HG03103 (cell line): ENCODE measurements around the gene GABBR2.
"Not testable (repeated sequence)": the region's sequence is repeated elsewhere in the genome, so short reads cannot be mapped to it uniquely, and the experiment has no call there.

Experiments used
- ATAC-seq: cut with Tn5 transposase; IDR thresholded peaks from one replicate; pipeline ENCODE4 v1.9.1; 2021; ENCODE audit warnings: low read depth; ENCODE audit not compliant: unreplicated experiment

Gene GABBR2

DNA sequence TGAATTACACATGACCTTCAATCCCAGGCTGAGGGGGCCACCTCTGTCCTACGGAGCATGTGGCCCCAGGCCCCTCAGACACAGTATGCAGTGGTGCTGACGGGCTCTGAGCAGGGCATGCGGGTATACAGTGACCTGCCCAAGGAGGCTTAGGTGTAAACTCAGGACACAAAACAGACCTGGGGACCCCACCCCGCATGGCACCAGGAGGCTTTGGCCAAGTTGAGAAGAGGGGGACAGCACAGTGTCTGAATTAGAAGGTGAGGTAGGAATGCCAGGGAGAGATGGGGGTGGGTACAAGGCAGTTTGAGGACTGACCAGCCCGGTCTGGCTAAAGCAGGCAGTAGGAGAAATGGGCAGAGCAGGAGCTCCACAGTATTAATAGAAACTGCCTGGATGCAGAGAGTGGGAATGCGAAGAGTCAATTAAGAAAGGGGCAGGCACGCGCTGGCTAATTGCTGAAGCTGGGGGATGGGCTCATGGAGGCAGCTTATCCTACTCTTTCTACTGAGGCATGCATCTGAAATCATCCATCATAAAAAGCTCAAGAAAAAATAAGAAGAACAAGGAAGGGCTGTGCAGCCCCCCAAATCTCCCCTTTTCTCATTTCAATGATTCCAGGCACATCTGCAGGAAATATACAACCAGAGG lies 109.0 kb downstream of the GABBR2 start:
- ATAC-seq: no peak

DNA sequence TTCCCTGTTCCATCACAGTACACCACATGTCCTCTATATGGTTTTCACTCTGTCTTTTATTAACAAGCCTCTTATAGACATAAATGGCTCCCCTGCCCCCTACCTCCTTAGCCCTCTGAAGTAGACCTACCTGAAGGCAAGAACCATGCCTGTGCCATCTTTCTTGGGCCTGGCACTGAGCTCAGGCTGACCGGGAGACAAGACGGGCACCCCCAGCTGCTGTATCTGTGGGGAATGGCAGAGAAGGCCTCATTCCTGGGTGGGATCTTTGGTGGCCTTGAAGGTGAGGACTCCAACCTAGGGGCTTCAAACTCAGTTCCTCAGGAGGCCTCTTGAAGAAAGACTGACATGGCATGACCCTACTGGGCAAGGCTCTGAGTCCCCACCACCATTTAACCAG lies 109.9 kb downstream of the GABBR2 start:
- ATAC-seq: no peak

DNA sequence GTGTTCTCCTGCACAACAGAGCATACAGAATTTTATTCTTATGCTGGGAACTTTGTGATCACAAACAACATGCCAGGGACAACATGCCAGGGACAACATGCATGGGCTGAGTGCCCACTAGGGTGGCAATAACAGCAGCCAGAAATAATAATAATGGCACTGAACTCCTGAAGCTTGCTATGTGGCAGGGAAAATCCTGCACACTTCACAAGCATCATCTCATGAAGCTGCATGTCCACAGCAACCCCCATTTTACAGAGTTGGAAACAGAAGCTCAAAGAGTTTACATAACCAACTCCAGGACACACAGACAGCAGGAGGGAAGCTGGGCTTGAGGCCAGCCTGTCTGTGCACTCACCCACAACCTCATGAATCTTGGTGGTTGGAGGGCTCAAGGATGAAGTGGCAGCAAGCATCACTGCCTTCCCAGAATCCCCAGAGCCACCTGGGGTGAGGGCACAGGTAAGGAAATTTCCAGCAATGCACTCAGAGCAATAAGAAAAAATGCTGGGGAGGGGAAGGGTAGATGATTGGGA lies 111.4 kb downstream of the GABBR2 start:
- no peak for ATAC-seq

DNA sequence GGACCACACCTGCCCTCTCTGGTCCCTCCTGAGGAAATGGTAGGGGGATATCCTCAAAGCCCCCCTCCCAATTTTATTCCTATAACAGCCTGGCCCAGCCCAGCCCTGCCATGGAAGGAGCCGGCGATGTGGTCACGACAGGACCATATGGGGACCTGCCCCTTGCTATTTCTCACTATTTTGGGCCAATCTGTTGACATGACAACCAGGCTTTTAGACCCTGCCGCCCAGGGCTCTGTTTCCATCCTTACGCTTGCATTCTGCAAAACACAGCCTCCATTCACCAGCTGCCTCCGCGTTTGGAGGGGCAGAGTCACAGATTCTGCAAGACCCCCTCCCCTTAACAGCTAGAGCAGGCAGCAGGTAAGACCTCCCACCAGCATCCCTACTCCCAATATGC lies 112.2 kb downstream of the GABBR2 start:
- no peak for ATAC-seq

DNA sequence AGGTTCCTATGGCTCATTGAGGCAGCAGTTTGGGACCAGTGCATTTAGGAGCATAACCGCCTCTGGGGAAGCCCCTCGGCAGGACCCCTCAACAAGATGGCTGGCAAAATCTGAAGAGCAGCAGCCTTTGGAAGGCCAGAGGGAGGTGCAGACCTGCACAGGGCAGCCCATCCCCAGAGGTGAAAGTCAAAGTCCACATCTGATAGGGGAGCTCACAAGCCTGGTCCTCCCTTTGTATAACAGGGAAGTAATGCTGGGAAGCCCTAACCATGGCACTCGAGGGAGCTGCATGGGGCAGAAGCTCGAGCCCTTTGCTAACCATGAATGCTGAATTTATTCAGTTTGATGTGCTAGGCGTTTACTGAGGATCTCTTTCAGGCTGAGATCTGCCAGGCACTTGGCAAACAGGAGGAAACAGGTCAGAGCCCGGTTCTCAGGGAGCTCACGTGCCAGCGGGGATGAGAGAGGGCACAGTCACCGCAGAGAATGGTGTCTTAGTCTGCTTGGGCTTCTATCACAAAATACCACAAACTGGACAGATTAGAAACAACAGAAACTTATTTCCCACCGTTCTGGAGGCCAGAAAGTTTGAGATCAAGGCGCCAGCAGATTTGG lies 114.1 kb downstream of the GABBR2 start:
- ATAC-seq: no peak

DNA sequence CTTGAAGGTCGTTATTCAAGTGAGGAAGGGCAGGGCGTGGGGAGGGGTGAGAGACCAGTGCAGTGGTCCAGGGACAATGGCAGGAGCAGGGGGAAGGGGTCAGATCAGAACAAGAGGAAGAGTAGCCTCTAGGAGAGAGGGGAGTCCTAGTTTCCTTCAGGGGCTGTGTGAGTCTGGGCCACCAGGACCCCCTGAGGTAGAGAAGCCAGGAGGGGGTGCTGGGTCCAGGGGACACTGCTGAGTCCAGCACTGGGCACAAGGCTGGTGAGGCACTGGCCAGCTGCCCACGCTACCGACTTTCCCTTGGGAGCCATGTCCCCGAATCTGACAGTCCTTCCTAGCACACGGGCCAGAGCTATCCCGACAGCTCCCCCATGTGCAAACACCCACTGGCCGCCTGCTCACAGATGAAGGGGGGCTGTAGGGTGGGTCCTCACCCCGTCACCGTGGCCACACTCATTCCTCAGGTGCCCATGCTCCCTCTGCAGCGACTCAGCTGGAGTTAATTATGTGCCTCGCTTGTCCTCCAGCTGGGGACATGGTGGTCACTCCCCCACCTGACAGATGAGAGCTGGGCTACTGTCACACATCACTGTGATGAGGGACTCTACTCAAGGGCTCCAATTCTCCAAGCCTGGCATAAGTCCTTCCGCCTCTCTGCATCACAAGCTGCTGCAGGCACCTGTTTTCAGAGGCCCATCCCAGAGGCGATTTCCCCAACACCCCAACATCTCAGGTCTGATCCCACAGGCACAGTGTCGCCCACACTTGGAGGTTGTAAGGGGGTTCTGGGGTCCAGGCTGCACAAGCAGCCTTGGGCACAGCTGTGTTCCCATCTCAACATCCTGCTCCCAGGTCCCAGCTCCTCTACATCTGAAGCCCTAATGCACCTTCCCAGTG lies 115.1 kb downstream of the GABBR2 start:
- ATAC-seq: no peak

DNA sequence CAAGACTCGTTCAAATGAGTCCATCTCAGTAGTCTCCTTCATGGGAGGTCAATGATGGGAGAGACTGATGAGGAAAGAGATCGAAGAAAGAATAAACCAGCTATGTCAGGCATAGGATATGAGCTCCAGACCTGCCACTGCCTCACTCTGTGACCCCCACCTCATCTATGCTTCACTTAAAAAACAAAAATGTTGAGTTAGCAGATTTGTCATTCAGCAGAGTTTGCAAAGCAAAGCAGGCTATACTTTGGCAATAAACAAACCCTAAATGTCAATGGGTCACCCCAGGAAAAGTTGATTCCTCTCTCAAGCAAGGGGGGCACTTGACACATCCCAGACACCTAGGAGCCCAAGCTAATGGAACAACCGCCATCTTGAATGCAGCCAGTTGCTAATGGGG lies 117.0 kb downstream of the GABBR2 start:
- no peak for ATAC-seq

DNA sequence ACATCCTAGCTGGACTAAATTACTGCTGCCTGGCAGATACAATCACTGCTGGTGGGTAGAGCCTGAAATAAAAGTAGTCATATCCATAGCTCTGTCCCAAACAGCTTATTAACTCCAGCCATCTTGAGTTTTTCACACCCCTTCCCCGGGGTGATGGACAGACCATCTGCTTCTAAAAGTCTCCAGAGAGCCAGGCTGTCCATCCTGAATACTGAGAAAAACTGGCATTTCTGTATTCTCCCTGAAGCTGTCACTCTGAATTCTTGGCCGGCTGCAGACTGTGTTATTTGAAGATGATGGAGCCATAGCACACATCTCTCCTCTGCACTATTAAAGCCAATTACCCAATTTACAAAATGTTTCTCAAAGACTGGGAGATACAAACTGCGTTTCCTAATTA lies 118.6 kb downstream of the GABBR2 start:
- ATAC-seq: no peak

DNA sequence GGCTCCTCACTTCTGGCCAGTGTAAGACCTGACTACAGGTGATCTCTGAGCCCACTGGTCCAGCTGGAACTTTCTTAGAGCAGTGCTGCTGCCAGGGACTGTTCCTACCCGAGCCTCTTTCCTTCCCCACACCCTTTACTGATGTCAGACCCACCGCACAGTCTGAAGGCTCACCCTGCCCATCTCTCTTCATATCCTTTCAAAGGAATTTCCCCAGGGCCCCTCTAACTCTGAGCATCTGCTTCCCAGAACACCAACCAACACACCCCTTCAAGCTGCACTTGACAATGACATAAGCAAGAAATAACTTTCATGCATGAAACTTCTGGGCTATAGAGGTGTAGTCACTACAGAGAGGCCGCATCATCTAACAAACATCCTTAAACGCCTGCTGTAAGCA lies 119.6 kb downstream of the GABBR2 start:
- ATAC-seq: no peak

DNA sequence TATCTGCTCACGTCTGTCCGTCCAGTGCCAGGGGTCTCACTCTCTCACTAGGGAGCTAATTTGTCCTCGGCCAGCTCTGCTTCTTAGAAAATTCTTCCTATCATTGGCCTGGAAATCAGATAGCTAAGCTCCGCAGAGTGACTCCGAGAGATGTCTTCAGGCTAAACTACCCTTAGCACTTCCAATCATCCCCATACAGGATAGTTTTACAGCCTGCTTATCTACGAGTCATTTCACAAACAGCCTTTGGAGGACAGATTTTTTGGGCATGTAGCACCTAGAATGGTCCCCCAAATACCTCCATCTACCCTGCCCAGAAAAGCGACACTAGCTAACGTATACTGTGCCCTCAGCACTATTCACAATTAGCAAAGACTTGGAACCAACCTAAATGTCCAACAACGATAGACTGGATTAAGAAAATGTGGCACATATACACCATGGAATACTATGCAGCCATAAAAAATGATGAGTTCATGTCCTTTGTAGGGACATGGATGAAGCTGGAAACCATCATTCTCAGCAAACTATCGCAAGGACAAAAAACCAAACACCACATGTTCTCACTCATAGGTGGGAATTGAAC lies 123.8 kb downstream of the GABBR2 start:
- ATAC-seq: not testable (repeated sequence)

DNA sequence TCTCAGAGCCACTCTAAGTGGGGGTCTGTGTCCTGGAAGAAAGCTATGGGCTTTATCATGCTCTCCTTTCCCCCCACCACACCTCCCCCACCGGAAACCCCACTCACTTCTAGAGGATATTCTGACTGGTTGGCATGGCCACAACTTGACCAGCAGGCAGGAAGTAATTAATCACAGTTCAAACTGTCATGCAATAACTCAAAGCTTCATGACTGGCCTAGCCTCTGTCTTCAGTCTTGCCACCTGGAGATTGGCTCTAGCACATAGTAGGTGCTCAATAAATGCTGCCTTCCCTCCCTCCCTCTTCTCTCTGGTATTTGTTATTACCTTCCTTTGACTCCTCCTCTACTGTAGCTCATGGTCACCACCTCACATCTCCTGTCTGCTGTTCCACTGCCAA lies 124.7 kb downstream of the GABBR2 start:
- no peak for ATAC-seq

DNA sequence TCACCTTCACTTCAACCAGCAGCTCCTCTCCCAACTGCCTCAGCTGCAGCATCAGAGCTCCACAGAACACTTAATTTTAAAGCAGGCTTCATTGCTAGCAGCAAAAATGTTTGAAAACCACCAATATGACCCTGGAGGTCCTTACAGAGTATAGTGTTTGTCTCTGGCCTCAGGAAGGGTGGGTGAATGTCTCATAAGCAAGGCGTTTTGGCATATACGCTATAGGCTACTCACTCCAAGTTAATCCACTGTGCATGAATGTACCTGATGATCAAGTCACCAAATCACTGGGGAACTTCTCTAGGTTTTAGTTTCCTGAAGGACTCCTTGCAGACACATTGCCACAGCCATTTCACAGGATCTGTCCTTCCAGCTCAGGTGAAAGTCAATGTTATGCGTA lies 125.3 kb downstream of the GABBR2 start:
- ATAC-seq: no peak

DNA sequence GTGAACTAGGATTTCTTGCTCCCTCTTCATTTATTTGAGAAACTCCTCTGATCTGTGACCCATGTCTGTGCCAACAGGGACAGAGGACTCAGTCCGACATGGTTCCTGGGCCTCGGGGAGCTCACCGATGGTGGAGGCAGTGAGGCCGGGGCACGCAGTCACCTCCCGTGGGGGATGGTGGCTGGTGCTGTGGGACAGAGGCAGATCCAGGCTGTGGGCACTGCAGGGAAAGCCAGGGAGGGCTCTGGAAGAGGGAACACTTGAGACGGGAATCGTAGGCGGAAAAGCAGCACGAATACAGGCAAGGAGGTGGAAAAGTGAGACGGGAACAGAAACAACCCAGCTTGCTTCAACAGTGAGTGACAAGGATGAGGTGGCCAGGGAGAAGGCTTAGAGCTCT lies 127.8 kb downstream of the GABBR2 start:
- ATAC-seq: no peak

DNA sequence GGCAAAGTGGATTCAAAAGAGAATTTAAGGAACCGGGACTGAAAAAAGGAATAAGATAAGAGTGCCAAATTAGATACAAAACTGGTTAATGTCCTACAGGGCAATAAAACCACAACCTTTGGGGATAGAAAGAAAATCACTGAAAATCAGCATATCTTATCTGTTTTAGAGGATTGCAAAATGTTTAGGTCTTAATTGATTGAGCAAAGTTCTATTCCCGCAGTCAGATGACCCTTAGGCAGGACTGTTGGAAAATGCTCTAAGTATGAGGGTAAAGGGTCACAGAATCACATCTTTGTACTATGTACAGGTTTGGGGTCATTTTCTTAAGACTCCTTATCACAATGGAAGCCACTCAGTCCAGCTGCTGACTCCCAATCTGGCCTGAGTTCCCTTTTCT lies 129.0 kb downstream of the GABBR2 start:
- no peak for ATAC-seq

DNA sequence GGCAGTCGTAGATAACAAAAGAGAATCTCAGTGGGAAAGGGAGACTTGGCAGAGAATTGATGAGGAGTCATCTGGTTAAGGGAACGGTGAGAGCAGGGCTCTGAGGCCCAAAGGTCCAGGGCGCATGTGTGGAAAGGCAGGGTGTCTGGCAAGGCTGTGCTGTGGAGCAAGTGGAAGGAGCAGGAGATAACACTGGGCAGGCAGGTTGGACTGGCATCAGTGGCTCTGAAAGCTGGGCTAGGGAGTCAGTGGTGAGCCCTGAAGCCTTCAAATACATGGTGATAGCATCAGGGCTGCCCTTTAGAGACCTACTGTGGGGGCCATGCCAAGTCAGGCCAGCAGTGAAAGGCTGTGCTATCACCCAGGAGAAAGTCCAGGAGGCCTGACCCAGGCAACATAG lies 131.3 kb downstream of the GABBR2 start:
- ATAC-seq: no peak

DNA sequence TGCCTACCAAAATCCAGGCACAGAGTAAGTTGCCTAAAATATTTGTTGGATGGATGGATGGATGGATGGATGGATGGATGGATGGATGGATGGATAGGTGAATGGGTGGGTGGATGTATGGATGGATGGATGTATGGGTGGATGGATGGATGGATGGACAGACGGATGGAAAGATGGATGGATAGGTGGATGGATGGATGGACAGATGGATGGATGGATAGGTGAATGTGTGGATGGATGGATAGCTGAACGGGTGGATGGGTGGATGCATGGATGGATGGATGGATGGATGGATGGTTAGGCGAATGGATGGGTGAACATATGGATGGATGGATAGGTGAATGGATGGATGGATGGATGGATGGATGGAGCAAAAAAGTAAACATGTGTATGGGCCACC lies 131.9 kb downstream of the GABBR2 start:
- ATAC-seq: no peak

DNA sequence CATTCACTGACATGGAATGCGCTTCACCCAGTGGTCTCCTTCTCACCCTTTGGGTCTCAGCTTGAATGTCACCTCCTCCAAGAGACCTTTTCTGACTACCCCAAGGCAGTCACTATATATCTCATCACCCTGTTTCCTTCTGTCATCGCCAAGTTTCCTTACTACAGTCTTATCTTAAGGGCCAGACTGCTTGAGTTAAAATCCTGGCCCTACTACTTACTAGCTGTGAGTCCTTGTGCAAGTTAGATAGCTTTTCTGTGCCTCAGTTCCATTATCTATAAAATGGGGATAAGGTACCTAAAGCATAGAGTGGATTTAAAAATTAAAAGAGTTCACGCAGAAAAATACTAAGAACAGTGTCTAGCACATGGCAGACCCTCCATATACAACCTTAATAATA lies 132.4 kb downstream of the GABBR2 start:
- ATAC-seq: peak; percentile 4

DNA sequence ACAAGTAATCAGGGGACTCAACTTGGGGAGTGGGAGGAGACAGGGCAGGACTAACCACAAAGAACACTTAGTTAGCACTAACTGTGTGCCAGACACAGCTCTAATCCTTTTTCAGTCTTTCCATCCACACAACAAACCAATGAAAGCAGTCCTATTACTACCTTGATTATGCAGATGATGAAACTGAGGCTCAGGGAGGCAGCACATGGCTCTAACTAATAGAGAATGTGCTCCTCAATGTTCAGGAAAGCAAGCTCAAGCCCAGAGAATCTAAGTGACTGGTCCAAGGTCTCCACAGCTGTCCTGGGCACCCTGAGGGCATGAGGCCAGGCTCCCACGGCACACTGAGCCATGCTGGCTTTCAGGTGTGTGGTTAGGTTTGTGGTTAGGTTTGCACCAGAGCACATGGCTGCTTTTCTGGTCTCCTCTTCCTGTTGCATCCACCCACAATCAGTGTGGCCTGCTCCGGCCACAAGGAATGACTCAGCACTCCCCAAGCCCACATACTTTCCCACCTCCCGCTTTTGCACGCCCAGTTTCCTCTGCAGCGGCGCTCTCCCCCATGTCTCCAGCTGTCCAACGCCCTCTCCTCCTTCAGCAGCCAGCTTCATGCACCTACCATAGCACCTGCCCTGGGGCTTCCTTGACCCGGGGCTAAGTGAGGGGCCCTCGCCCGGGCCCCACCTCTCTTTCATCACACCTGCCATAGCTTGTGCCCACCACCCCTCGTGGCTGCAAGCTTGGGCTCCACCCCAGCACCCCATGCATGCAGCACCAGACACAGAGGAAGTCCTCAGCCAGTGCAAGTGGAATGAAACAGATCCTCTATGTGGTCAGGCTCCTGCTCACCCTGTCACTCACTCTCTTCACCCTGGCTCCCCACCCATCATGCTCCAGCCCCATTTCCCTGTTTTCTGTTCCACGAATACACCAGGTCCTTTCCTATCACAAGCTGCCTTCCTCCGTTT lies 133.1 kb downstream of the GABBR2 start:
- peak; percentile 62 for ATAC-seq

DNA sequence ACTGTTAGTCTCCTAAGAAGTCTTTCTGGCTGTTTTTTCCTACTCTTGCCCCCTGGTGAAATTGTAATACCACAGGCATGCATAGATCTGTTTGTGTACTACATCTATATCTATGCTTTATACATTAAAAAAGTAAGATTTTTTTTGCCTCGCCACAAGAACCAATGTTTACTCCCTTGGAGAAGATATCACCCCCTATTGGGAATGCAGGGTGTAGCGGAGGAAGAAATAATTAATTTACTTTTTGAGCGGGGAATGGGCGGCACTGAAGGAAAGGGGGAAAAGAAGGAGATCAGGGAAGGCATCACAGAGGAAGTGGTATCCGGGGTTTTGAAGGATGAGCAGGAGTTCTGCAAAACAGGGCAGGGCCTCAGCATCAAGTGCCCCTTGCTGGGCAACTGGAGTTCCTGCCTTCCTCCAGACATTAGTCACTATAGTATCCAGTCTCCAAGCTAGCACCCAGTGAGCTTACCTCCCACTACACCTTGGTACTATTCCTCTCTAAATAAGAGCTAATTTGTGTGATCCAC lies 134.9 kb downstream of the GABBR2 start:
- no peak for ATAC-seq

DNA sequence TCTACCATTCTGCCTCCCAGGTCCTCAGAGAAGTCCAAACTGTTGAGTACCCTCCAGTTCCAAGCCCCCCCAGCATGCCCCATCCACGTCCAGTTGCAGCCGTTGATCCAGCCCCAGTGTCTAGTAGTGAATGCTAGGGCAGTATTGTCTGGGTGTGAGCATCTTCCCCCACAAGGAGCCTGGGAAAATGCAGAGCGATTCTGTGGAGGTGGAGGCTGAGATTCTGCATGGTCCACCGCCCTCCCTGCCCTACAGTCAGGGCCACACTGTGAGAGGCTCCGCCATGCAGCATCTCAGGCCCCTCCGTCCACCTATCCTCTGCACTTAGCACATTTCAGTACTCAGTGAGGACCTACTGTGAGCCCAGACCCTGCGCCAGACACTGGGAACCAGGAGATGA lies 135.9 kb downstream of the GABBR2 start:
- no peak for ATAC-seq
